Kidney epithelial cell (primary cell): ENCODE measurements around the gene MRPL32. TPM values are rescaled to one million over a fixed set of nuclear protein-coding genes. Genes with fewer than 3 reads are reported as not detected.

ENCODE experiments used
- DNase-seq: peaks from one replicate; pipeline ENCODE4 v3.0.0-alpha.2; 2010; ENCODE audit warnings: low read depth
- H3K27me3 ChIP-seq: 2 replicates; pipeline ENCODE4 v1.6.0; 2011; ENCODE audit warnings: low read length; ENCODE audit not compliant: control insufficient read depth, insufficient read depth
- H3K36me3 ChIP-seq: 2 replicates; pipeline ENCODE4 v1.5.1; 2011; ENCODE audit warnings: low read length; ENCODE audit not compliant: control insufficient read depth, insufficient read depth
- H3K4me3 ChIP-seq: 2 replicates; pipeline ENCODE4 v1.5.1; 2011; ENCODE audit warnings: low read depth, mild to moderate bottlenecking, control low read depth, low read length
- CTCF ChIP-seq: IDR thresholded peaks from 2 replicates; pipeline ENCODE4 v1.5.1; 2011; ENCODE audit warnings: mild to moderate bottlenecking, moderate library complexity, low read length, control low read depth, inconsistent platforms; ENCODE audit not compliant: insufficient read depth, poor library complexity, severe bottlenecking
- total RNA-seq: library from RNA; depleted of rRNA; stranded (reverse); fragments of >200 nt; gene quantifications from 2 replicates; pipeline ENCODE4 v1.2.3, GENCODE V29; 2015

Gene MRPL32
- total RNA-seq, 1 donor from 2014 or later: 97.9 TPM

GRCh38 chr7:42922017-42922753, 10.0 kb upstream of the MRPL32 start:
- Histone ChIP-seq H3K4me3 (no peak overlapping the region), H3K36me3 (no peaks in the 10 kb centered on the region), H3K27me3 (no peaks in the 10 kb centered on the region)
- no peak for TF ChIP-seq CTCF
- no peak for DNase-seq

GRCh38 chr7:42924223-42924838, 7.8 kb upstream of the MRPL32 start:
- H3K36me3 ChIP-seq: no peaks in the 10 kb centered on the region
- TF ChIP-seq CTCF: no peak
- no peak overlapping the region for H3K4me3 ChIP-seq
- no peak for DNase-seq
- H3K27me3 ChIP-seq: no peaks in the 10 kb centered on the region

- DNase-seq: no peak
- TF ChIP-seq CTCF: no peak
- no peaks in the 10 kb centered on the region for H3K36me3 ChIP-seq
- H3K27me3 ChIP-seq: no peaks in the 10 kb centered on the region
- no peak overlapping the region for H3K4me3 ChIP-seq
These were observed 6.5 kb upstream of the MRPL32 start for GRCh38 chr7:42925630-42926029.

GRCh38 chr7:42926204-42926603, 6.0 kb upstream of the MRPL32 start:
- DNase-seq: no peak
- Histone ChIP-seq H3K27me3 (no peaks in the 10 kb centered on the region), H3K36me3 (no peaks in the 10 kb centered on the region), H3K4me3 (no peak overlapping the region)
- no peak for TF ChIP-seq CTCF

- no peak for TF ChIP-seq CTCF
- no peaks in the 10 kb centered on the region for H3K27me3 ChIP-seq
- no peak overlapping the region for H3K4me3 ChIP-seq
- no peaks in the 10 kb centered on the region for H3K36me3 ChIP-seq
- no peak for DNase-seq
These were observed 3.4 kb upstream of the MRPL32 start for GRCh38 chr7:42928754-42929153.
